HepG2 (cell line): ENCODE measurements around the gene YIPF1.

Experiments
- NR3C1 ChIP-seq: sonication (generic); formaldehyde crosslinking; IDR thresholded peaks from 2 replicates; pipeline ENCODE4 v1.4.0; 2020; ENCODE audit warnings: missing genetic modification reagents
- TF ChIP-seq, protein P1 (sequence below): sonication (generic); formaldehyde crosslinking; IDR thresholded peaks from 2 replicates; pipeline ENCODE4 v1.5.0; 2020; ENCODE audit warnings: mild to moderate bottlenecking, missing genetic modification reagents, moderate library complexity
- TF ChIP-seq, protein P2 (sequence below), 2 experiments: fragments of 450-650 bp in 1 of 2; sonication (generic) in 1 of 2; formaldehyde crosslinking; IDR thresholded peaks; 2 replicates each; pipeline versions ENCODE4 v1.5.0 to v1.8.0; 2020 to 2022; ENCODE audit warnings: mild to moderate bottlenecking in 1 of 2, missing genetic modification reagents in 1 of 2

DNA sequence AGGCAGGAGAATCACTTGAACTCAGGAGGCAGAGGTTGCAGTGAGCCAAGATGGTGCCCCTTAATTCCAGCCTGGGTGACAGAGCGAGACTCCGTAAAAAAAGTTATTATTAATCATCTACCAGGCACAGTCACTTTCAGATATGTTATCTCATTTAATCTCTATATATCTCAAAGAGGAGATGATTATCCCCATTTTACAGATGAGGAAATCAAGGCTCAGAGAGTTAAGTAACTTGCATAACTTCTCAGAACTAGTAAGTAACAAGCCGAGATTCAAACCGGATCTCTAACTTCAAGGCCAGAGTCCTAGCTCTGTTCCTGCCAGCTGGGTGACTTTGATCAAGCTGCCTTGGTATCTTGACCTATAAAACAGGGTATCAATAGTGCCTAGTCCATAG, 21.8 kb upstream of the YIPF1 start:
- TF ChIP-seq NR3C1 (CRISPR knock-in tag): no peak
- TF ChIP-seq, protein P1, sequence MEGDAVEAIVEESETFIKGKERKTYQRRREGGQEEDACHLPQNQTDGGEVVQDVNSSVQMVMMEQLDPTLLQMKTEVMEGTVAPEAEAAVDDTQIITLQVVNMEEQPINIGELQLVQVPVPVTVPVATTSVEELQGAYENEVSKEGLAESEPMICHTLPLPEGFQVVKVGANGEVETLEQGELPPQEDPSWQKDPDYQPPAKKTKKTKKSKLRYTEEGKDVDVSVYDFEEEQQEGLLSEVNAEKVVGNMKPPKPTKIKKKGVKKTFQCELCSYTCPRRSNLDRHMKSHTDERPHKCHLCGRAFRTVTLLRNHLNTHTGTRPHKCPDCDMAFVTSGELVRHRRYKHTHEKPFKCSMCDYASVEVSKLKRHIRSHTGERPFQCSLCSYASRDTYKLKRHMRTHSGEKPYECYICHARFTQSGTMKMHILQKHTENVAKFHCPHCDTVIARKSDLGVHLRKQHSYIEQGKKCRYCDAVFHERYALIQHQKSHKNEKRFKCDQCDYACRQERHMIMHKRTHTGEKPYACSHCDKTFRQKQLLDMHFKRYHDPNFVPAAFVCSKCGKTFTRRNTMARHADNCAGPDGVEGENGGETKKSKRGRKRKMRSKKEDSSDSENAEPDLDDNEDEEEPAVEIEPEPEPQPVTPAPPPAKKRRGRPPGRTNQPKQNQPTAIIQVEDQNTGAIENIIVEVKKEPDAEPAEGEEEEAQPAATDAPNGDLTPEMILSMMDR (CRISPR knock-in tag): no peak
- TF ChIP-seq, protein P2, sequence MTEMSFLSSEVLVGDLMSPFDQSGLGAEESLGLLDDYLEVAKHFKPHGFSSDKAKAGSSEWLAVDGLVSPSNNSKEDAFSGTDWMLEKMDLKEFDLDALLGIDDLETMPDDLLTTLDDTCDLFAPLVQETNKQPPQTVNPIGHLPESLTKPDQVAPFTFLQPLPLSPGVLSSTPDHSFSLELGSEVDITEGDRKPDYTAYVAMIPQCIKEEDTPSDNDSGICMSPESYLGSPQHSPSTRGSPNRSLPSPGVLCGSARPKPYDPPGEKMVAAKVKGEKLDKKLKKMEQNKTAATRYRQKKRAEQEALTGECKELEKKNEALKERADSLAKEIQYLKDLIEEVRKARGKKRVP (CRISPR knock-in tag; IDR thresholded peaks at IDR 0.05): no peak
